Neural cell (in vitro differentiated cells): ENCODE data around the gene COL16A1. TPM values are rescaled to one million over a fixed set of nuclear protein-coding genes. Genes with fewer than 3 reads are reported as not detected.
A peak's percentile ranks its signal among the peaks of the same experiment; 100 is the strongest.

Source experiments
- H2AFZ ChIP-seq: fragments of 200-600, 300-800 bp; sonication (generic), shearing (Covaris generic); 2 replicates; pipeline ENCODE4 v1.6.0; 2014; ENCODE audit warnings: low read depth, mild to moderate bottlenecking, antibody characterized with exemption, low read length, moderate library complexity
- H3F3A ChIP-seq: fragments of 200-600 bp; shearing (Covaris generic); 2 replicates; pipeline ENCODE4 v1.6.1; 2016; ENCODE audit warnings: mild to moderate bottlenecking, moderate library complexity, mixed read lengths, antibody characterized with exemption, low read length; ENCODE audit not compliant: insufficient read depth, poor library complexity, severe bottlenecking
- H3K27ac ChIP-seq: fragments of 200-600, 300-800 bp; sonication (generic), shearing (Covaris generic); 2 replicates; pipeline ENCODE4 v1.5.1; 2014; ENCODE audit warnings: mild to moderate bottlenecking, low read length, moderate library complexity
- H3K27me3 ChIP-seq: fragments of 300-800, 200-600 bp; sonication (generic), shearing (Covaris generic); 2 replicates; pipeline ENCODE4 v1.6.0; 2014; ENCODE audit warnings: mild to moderate bottlenecking, low read depth, low read length, moderate library complexity; ENCODE audit not compliant: insufficient read depth
- H3K36me3 ChIP-seq: fragments of 300-800, 200-600 bp; sonication (generic), shearing (Covaris generic); 2 replicates; pipeline ENCODE4 v1.5.1; 2014; ENCODE audit warnings: mild to moderate bottlenecking, antibody characterized with exemption, low read length, moderate library complexity; ENCODE audit not compliant: insufficient read depth
- H3K4me2 ChIP-seq: fragments of 300-800, 200-600 bp; sonication (generic), shearing (Covaris generic); 2 replicates; pipeline ENCODE4 v1.6.0; 2014; ENCODE audit warnings: mild to moderate bottlenecking, low read length
- H3K4me3 ChIP-seq: fragments of 300-800, 200-600 bp; sonication (generic), shearing (Covaris generic); 2 replicates; pipeline ENCODE4 v1.5.1; 2014; ENCODE audit warnings: mild to moderate bottlenecking, low read length, moderate library complexity
- H3K79me2 ChIP-seq: fragments of 200-600 bp; shearing (Covaris generic); replicated peaks from 2 replicates; pipeline ENCODE4 v1.6.0; 2014; ENCODE audit warnings: mild to moderate bottlenecking, low read length, moderate library complexity; ENCODE audit not compliant: insufficient read depth
- H3K9ac ChIP-seq: fragments of 300-800, 200-600 bp; sonication (generic), shearing (Covaris generic); 2 replicates; pipeline ENCODE4 v1.6.1; 2016; ENCODE audit warnings: mild to moderate bottlenecking, low read length, mixed read lengths
- H3K9me2 ChIP-seq: fragments of 200-600 bp; shearing (Covaris generic); 2 replicates; pipeline ENCODE4 v1.6.1; 2016; ENCODE audit warnings: mild to moderate bottlenecking, low read length, mixed read lengths; ENCODE audit not compliant: insufficient read depth
- H3K9me3 ChIP-seq: fragments of 200-600, 300-800 bp; sonication (generic), shearing (Covaris generic); 2 replicates; pipeline ENCODE4 v1.6.1; 2016; ENCODE audit warnings: mild to moderate bottlenecking, mixed run types, low read length, moderate library complexity, mixed read lengths
- H4K20me1 ChIP-seq: fragments of 200-600 bp; shearing (Covaris generic); 2 replicates; pipeline ENCODE4 v1.6.1; 2016; ENCODE audit warnings: mild to moderate bottlenecking, mixed run types; ENCODE audit not compliant: insufficient read depth
- CTCF ChIP-seq: fragments of 450-650 bp; IDR thresholded peaks from 2 replicates; pipeline ENCODE4 v1.5.1; 2014; ENCODE audit warnings: antibody characterized with exemption, mild to moderate bottlenecking, moderate library complexity; ENCODE audit not compliant: poor library complexity, severe bottlenecking
- EP300 ChIP-seq: fragments of 450-650 bp; conservative IDR thresholded peaks from 2 replicates; pipeline ENCODE4 v1.6.1; 2014; ENCODE audit warnings: antibody characterized with exemption, mild to moderate bottlenecking, moderate library complexity; ENCODE audit not compliant: poor library complexity, severe bottlenecking
- EZH2 ChIP-seq: fragments of 200-600, 300-800 bp; shearing (Covaris generic), sonication (generic); IDR thresholded peaks from 2 replicates; pipeline ENCODE4 v1.6.1; 2014; ENCODE audit warnings: antibody characterized with exemption, low read length, borderline replicate concordance, mild to moderate bottlenecking; ENCODE audit not compliant: insufficient read depth, poor library complexity, severe bottlenecking
- MXI1 ChIP-seq: fragments of 450-650 bp; conservative IDR thresholded peaks from 2 replicates; pipeline ENCODE4 v1.6.1; 2014; ENCODE audit warnings: antibody characterized with exemption, mild to moderate bottlenecking; ENCODE audit not compliant: poor library complexity, severe bottlenecking
- POLR2AphosphoS5 ChIP-seq: IDR thresholded peaks from 2 replicates; pipeline ENCODE4 v1.6.1; 2012
- RAD21 ChIP-seq: fragments of 450-650 bp; conservative IDR thresholded peaks from 2 replicates; pipeline ENCODE4 v1.6.1; 2014; ENCODE audit warnings: antibody characterized with exemption, mild to moderate bottlenecking, moderate library complexity
- REST ChIP-seq: IDR thresholded peaks from 2 replicates; pipeline ENCODE4 v1.6.1; 2012; ENCODE audit warnings: borderline replicate concordance
- SMC3 ChIP-seq: fragments of 450-650 bp; conservative IDR thresholded peaks from 2 replicates; pipeline ENCODE4 v1.6.1; 2014; ENCODE audit warnings: antibody characterized with exemption, mild to moderate bottlenecking, moderate library complexity; ENCODE audit not compliant: poor library complexity
- TAF1 ChIP-seq: IDR thresholded peaks from 2 replicates; pipeline ENCODE4 v1.6.1; 2012; ENCODE audit warnings: low read depth
- polyA plus RNA-seq: library from polyadenylated mRNA; depleted of rRNA; stranded (reverse); fragments of >200 nt; gene quantifications from 2 replicates; pipeline ENCODE4 v1.2.3, GENCODE V29; 2014

Gene COL16A1
- polyA plus RNA-seq, 1 donor from 2014 or later: 3.4 TPM

- Histone ChIP-seq H3K9me3 (no peaks in the 10 kb centered on the region), H3K4me2 (no peak overlapping the region), H4K20me1 (no peaks in the 10 kb centered on the region), H2AFZ (no peak overlapping the region), H3K4me3 (no peak overlapping the region), H3K79me2 (no peaks in the 10 kb centered on the region), H3K9me2 (no peaks in the 10 kb centered on the region), H3K9ac (no peak overlapping the region), H3K27ac (no peak overlapping the region), H3F3A (peaks cover 3% of the 10 kb centered on the region), H3K36me3 (no peaks in the 10 kb centered on the region), H3K27me3 (no peaks in the 10 kb centered on the region)
- TF ChIP-seq EZH2 (no peak), REST (no peak), POLR2AphosphoS5 (no peak), SMC3 (no peak), TAF1 (no peak), RAD21 (no peak), MXI1 (no peak), EP300 (no peak), CTCF (no peak)
Observed at GRCh38 chr1:31657020-31657804, 46.6 kb downstream of the COL16A1 start.

GRCh38 chr1:31655756-31656155 is 48.1 kb downstream of the COL16A1 start:
- H3K27me3 ChIP-seq: no peaks in the 10 kb centered on the region
- no peaks in the 10 kb centered on the region for H3K36me3 ChIP-seq
- no peaks in the 10 kb centered on the region for H3K9me3 ChIP-seq
- TF ChIP-seq EZH2: no peak
- TF ChIP-seq SMC3: no peak
- TF ChIP-seq MXI1: no peak
- TF ChIP-seq TAF1: no peak
- TF ChIP-seq RAD21: no peak
- TF ChIP-seq EP300: no peak
- no peak for TF ChIP-seq REST
- TF ChIP-seq CTCF: no peak
- no peak for TF ChIP-seq POLR2AphosphoS5
- H3K9me2 ChIP-seq: no peaks in the 10 kb centered on the region
- H2AFZ ChIP-seq: no peak overlapping the region
- H3K4me3 ChIP-seq: no peak overlapping the region
- H4K20me1 ChIP-seq: no peaks in the 10 kb centered on the region
- H3K27ac ChIP-seq: peak overlapping the region; percentile 94
- no peaks in the 10 kb centered on the region for H3K79me2 ChIP-seq
- peaks cover 3% of the 10 kb centered on the region for H3F3A ChIP-seq
- peak overlapping the region; percentile 68 for H3K9ac ChIP-seq
- H3K4me2 ChIP-seq: no peak overlapping the region
